Measurements from ENCODE around the gene PANK3.

DNA sequence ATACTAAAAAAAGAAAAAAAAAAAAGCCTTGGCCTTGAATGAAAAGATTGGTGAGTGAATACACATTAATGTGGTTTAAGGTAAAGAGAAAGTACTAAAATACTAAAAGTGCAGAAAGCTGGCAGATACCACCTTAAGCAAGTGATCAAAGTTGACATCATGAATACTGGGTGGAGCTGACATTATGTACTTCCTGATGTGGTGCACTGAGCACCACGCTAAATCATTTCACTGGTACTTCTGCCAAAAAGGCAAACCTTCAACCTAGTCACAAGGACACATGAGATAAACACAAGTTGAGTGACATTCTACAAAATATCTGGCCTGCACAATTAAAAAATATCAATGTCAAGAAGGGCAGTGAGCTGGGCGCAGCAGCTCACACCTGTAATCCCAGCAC, 33.8 kb upstream of the PANK3 start:
- no peak for TF ChIP-seq HDGF (IDR thresholded peaks at IDR 0.05)
- TF ChIP-seq BRCA1 (IDR thresholded peaks at IDR 0.05; ENCODE audit: low read depth, low read length) = no peak
- no peak for TF ChIP-seq CHD1 (IDR thresholded peaks at IDR 0.05; ENCODE audit: low read depth, low read length)
- no peak for TF ChIP-seq POLR2AphosphoS5 (IDR thresholded peaks at IDR 0.05; ENCODE audit: low read length)
- no peak for TF ChIP-seq ESRRA (IDR thresholded peaks at IDR 0.05; ENCODE audit: low read length)
- TF ChIP-seq TARDBP (IDR thresholded peaks at IDR 0.05; ENCODE audit: borderline replicate concordance) = no peak
- TF ChIP-seq, protein P1, sequence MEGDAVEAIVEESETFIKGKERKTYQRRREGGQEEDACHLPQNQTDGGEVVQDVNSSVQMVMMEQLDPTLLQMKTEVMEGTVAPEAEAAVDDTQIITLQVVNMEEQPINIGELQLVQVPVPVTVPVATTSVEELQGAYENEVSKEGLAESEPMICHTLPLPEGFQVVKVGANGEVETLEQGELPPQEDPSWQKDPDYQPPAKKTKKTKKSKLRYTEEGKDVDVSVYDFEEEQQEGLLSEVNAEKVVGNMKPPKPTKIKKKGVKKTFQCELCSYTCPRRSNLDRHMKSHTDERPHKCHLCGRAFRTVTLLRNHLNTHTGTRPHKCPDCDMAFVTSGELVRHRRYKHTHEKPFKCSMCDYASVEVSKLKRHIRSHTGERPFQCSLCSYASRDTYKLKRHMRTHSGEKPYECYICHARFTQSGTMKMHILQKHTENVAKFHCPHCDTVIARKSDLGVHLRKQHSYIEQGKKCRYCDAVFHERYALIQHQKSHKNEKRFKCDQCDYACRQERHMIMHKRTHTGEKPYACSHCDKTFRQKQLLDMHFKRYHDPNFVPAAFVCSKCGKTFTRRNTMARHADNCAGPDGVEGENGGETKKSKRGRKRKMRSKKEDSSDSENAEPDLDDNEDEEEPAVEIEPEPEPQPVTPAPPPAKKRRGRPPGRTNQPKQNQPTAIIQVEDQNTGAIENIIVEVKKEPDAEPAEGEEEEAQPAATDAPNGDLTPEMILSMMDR (IDR thresholded peaks at IDR 0.05 in 2 of 3, conservative IDR thresholded peaks at IDR 0.05 in 1 of 3; ENCODE audit: control insufficient read depth in 2 of 3, extremely low read depth in 1 of 3, insufficient read depth in 1 of 3, low read depth in 3 of 3, low read length in 3 of 3) = no peak
- TF ChIP-seq ATF7 (IDR thresholded peaks at IDR 0.05; ENCODE audit: low read depth) = no peak
- TF ChIP-seq MEF2A (IDR thresholded peaks at IDR 0.05; ENCODE audit: insufficient read depth, low read depth, low read length) = no peak
- no peak for TF ChIP-seq USF2 (IDR thresholded peaks at IDR 0.05; ENCODE audit: borderline replicate concordance, low read depth, low read length)
- TF ChIP-seq ZNF207 (IDR thresholded peaks at IDR 0.05; ENCODE audit: borderline replicate concordance) = no peak
- TF ChIP-seq, protein P2, sequence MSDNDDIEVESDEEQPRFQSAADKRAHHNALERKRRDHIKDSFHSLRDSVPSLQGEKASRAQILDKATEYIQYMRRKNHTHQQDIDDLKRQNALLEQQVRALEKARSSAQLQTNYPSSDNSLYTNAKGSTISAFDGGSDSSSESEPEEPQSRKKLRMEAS (IDR thresholded peaks at IDR 0.05; ENCODE audit: low read depth, low read length) = no peak
- TF ChIP-seq YY1 (IDR thresholded peaks at IDR 0.05; ENCODE audit: low read depth, low read length) = no peak
- TF ChIP-seq, protein P3, sequence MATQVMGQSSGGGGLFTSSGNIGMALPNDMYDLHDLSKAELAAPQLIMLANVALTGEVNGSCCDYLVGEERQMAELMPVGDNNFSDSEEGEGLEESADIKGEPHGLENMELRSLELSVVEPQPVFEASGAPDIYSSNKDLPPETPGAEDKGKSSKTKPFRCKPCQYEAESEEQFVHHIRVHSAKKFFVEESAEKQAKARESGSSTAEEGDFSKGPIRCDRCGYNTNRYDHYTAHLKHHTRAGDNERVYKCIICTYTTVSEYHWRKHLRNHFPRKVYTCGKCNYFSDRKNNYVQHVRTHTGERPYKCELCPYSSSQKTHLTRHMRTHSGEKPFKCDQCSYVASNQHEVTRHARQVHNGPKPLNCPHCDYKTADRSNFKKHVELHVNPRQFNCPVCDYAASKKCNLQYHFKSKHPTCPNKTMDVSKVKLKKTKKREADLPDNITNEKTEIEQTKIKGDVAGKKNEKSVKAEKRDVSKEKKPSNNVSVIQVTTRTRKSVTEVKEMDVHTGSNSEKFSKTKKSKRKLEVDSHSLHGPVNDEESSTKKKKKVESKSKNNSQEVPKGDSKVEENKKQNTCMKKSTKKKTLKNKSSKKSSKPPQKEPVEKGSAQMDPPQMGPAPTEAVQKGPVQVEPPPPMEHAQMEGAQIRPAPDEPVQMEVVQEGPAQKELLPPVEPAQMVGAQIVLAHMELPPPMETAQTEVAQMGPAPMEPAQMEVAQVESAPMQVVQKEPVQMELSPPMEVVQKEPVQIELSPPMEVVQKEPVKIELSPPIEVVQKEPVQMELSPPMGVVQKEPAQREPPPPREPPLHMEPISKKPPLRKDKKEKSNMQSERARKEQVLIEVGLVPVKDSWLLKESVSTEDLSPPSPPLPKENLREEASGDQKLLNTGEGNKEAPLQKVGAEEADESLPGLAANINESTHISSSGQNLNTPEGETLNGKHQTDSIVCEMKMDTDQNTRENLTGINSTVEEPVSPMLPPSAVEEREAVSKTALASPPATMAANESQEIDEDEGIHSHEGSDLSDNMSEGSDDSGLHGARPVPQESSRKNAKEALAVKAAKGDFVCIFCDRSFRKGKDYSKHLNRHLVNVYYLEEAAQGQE (IDR thresholded peaks at IDR 0.05; ENCODE audit: low read depth, low read length) = no peak
